GM13977 (cell line): ENCODE data around the gene EHD4.
A peak's percentile ranks its signal among the peaks of the same experiment; 100 is the strongest.

Experiments
- DNase-seq: peaks from one replicate; pipeline ENCODE4 v3.0.0; 2012; ENCODE audit warnings: low spot score
- CTCF ChIP-seq: IDR thresholded peaks from 2 replicates; pipeline ENCODE4 v1.5.1; 2012; ENCODE audit warnings: mild to moderate bottlenecking, control low read depth; ENCODE audit not compliant: insufficient read depth; ENCODE audit errors: extremely low read depth, missing control alignments
- in situ Hi-C: fragments of 300-500 bp; cut with MboI; formaldehyde crosslinking; loops from one replicate; pipeline ENCODE4 v1.12.0; 2022; ENCODE audit warnings: low sequenced_read_pairs, low pct_unique_long_range_greater_than_20kb, mixed read lengths, inconsistent platforms; ENCODE audit not compliant: unreplicated experiment

Gene EHD4

GRCh38 chr15:41890050-41890690 is 82.2 kb downstream of the EHD4 start:
- in situ Hi-C loops: no loop called here
- no peak for TF ChIP-seq CTCF
- no peak for DNase-seq

GRCh38 chr15:41888662-41889253 is 83.6 kb downstream of the EHD4 start:
- in situ Hi-C loops: no loop called here
- peak; percentile 22 for DNase-seq
- TF ChIP-seq CTCF: no peak

GRCh38 chr15:41887893-41888292 is 84.5 kb downstream of the EHD4 start:
- DNase-seq: no peak
- in situ Hi-C loops: no loop called here

GRCh38 chr15:41887161-41887560 is 85.2 kb downstream of the EHD4 start:
- DNase-seq: no peak
- TF ChIP-seq CTCF: no peak
- in situ Hi-C loops: no loop called here

More at GRCh38 chr15:41887893-41888292, 84.5 kb downstream of the EHD4 start:
- TF ChIP-seq CTCF: no peak

- no peak for TF ChIP-seq CTCF
- no peak for DNase-seq
- in situ Hi-C loops: no loop called here
These were observed 85.6 kb downstream of the EHD4 start for GRCh38 chr15:41886741-41887140.

GRCh38 chr15:41885841-41886240 is 86.5 kb downstream of the EHD4 start:
- in situ Hi-C loops: no loop called here
- no peak for DNase-seq
- TF ChIP-seq CTCF: no peak

GRCh38 chr15:41885321-41885720 is 87.0 kb downstream of the EHD4 start:
- TF ChIP-seq CTCF: no peak
- in situ Hi-C loops: no loop called here
- no peak for DNase-seq
